SHP77 (cell line): Measurements from ENCODE around the gene GTF2IRD1.
"Not testable (repeated sequence)": the region's sequence is repeated elsewhere in the genome, so short reads cannot be mapped to it uniquely, and the experiment has no call there.

Source experiments
- DNase-seq, 2 experiments: peaks; one replicate each; lab custom pipeline; 2025; lab: John Stamatoyannopoulos, UW

Gene GTF2IRD1, protein sequence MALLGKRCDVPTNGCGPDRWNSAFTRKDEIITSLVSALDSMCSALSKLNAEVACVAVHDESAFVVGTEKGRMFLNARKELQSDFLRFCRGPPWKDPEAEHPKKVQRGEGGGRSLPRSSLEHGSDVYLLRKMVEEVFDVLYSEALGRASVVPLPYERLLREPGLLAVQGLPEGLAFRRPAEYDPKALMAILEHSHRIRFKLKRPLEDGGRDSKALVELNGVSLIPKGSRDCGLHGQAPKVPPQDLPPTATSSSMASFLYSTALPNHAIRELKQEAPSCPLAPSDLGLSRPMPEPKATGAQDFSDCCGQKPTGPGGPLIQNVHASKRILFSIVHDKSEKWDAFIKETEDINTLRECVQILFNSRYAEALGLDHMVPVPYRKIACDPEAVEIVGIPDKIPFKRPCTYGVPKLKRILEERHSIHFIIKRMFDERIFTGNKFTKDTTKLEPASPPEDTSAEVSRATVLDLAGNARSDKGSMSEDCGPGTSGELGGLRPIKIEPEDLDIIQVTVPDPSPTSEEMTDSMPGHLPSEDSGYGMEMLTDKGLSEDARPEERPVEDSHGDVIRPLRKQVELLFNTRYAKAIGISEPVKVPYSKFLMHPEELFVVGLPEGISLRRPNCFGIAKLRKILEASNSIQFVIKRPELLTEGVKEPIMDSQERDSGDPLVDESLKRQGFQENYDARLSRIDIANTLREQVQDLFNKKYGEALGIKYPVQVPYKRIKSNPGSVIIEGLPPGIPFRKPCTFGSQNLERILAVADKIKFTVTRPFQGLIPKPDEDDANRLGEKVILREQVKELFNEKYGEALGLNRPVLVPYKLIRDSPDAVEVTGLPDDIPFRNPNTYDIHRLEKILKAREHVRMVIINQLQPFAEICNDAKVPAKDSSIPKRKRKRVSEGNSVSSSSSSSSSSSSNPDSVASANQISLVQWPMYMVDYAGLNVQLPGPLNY

DNA sequence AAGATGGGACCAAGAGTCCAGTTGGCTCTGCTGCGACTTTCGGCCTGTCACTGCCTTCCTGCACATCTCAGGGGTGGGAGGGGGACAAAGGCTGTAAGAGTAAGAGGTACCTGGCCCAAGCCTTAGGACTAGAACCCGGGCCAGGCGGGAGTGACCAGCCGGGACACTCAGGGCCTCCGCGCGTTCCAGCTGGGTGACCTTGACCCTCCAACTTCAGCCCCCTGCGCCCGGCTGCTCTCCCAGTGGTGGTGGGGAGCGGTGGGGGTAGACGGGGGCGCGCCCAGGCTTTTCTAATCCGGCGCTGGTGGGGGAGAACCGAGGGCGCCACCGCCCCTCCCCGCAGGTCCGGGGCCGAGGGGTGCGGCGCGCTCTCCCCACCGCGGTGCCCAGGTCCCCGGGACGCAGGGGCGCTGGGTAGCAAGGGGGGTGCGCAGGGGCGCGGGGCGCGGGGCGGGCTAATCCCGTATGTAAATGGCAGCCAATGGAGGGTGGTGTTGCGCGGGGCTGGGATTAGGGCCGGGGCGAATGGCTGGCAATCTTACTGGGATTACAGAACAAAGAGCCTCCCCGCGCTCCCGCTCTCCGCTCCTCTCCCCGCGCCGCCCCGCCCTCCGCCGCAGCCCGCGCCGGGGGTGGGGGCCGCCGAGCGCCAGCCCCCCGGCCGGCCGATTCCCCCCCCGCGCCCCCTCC is at the start of gene GTF2IRD1:
GTF2IRD1 (plus strand) TSS at position 585 of the 690 bp plus-strand sequence. CDS start 54,175 bp downstream, outside the sequence.
- peak; percentile 63 to 65 for DNase-seq

DNA sequence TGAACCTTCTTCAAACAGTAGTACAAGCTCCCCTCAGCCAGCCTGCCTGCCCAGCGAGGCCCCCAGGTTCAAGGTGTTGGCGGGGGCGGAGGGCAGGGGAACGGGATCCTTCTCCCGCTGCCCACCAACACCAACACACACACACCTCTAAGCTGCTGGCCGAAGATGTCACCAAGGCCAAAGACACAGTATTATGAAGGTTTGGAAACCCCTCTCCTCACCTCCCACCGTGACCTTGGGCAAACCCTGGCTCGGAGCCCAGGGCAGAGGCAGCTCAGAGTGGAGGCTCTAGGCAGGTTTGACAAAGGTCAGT is 49.4 kb upstream of the GTF2IRD1 start:
- no peak for DNase-seq

DNA sequence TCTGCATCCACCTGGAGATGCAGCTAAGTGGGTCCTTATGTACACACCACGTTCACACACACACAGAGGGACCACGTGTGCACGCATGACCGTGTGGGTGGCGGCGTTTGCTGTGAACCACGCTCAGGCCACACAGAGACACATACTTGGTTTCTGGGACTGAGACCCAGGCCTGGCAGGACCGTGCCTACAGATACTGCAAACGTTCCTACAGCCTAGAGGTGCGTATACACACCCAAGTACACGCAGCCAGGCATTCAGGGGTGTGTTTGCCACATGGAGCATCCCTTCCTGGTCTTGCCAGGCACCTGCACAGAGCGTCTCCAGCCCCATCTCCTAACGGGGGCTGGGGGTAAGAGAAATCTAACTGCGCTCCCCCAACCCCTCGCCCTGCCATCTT is 49.0 kb upstream of the GTF2IRD1 start:
- no peak for DNase-seq

DNA sequence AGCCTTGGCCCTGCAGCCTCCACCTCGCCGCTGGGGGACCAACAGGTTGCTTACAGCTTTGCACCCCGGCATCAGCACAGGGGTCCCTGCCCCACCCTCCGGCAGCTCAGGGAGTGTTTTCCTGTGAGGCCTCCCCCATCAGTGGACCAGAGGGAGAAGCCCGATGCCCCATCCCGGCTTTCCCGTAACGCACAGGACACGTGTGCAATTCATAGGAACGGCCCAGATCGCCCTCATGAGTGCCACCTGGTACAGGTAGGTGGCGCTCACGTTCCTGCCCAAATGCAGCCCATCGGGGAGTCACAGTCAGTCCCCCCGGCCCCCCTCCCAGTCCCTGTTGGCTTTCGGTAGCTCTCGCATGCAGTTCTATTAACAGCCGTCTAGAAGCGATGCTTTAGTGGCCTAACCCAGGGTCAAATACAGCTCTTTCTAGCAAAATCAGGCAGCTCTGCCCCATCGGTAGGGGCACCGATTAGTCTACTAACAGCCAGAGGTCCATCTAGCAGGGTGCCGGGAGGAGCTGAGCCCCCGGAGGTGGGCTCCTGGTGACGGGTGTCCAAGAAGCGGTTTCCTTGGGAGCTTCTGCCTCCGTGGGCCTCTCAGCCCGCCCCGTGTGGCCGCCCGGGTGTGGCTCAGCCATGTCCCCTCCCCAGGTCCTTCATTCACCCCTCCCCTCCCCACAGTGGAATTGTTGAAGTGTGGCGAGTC is 48.4 kb upstream of the GTF2IRD1 start:
- DNase-seq: no peak

DNA sequence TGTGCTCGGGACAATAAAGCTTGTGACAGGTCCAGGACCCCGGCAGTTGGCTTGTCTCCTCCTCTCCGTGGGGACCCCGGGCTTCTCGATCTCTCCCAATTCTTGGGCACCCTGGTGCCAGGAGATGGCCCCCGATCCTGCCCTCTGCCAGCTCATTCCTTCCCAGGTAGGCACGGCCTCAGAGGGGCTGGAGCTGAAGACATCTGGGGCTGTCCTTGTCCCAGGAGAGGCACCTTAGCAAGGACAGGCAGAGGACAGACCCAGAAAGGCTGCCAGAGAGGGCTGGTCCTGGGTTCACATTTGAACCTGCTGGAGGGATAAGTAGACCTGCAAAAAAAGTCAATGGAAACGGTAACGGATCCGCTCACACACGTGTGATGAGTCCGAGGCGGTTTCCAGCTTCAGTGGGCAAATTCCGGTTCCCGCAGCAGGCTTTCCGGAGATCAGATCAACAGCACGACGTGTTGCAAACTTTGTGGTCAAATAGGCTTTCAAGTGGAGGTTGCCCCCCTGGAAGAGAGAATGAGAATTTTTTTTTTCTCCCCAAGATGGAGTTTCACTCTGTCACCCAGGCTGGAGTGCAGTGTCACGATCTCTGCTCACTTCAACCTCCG is 47.7 kb upstream of the GTF2IRD1 start:
- DNase-seq: no peak

DNA sequence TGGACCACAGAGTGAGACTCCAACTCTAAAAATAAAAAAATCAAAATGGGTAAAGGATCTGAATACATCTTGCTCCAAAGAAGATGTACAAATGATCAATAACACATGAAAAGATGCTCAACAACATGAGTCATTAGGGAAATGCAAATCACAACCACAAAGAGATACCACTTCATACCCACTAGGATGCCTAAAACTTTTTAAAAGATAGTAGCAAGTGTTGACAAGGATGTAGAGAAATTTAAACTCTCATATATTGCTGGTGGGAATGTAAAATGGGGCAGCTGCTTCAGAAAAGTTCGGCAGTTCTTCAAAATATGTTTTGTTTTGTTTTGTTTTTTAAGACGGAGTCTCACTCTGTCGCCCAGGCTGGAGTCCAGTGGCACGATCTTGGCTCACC is 45.7 kb upstream of the GTF2IRD1 start:
- DNase-seq: no peak

DNA sequence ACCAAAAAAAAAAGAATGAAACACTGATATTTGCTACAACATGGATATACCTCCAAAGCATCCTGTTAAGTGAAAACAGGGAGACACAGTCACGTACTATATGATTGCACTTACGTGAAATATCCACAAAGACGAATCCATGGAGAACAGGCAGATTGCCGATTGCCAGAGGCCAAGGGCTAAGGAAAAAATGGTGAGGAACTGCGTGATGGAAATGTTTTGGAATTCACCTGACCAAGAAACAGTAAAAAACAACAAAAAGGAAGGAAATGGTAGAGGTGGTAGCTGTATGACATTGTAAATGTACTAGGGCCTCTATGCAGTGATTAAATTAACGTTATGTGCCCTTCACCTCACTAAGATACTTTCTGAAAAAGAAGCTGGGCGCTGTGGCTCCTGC is 44.1 kb upstream of the GTF2IRD1 start:
- DNase-seq: no peak

DNA sequence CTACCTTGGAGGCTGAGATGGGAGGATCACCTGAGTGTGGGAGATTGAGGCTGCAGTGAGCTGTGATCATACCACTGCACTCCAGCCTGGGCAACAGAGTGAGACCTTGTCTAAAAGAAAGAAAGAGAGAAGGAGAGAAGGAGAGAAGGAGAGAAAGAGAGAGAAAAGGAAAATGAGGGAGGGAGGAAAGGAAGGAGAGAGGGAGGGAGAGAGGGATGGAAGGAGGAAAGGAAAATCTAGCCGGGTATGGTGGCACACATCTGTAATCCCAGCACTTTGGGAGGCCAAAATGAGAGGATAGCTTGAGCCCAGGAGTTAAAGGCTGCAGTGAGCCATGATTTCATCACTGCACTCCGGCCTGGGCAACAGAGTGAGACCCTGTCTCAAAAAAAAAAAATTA is 42.9 kb upstream of the GTF2IRD1 start:
- DNase-seq: no peak

DNA sequence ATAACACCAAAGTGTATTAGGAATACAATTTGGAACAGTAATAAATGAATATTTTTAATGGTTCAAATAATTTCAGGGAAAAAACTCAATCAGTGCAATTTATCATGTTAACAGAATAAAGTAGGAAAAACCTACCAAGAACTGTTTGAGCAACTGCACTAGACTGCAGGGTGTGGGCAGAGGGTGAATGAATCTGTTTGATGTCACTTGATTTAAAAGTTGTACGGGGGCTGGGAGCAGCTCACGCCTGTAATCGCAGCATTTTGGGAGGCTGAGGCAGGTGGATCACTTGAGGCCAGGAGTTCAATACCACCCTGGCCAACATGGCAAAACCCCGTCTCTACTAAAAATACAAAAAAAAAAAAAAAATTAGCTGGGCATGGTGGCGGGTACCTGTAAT is 42.1 kb upstream of the GTF2IRD1 start:
- DNase-seq: not testable (repeated sequence)

DNA sequence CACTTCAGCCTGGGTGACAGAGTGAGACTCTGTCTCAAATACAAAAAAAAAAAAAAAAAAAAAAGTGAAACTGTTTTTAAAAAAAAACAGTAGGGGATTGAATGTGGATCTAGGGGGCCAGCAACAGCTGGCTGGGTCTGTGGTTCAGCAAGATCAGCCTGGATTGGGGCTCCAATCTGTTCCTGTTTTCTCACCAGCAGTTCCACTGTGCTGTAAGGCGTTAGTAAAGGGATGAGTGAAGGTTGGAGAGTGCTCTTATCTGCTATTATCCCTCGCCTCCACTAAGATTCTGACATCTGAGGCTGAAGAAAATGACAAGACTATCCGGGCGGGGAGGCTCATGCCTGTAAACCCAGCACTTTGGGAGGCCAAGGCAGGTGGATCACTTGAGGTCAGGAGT is 41.6 kb upstream of the GTF2IRD1 start:
- DNase-seq: no peak

DNA sequence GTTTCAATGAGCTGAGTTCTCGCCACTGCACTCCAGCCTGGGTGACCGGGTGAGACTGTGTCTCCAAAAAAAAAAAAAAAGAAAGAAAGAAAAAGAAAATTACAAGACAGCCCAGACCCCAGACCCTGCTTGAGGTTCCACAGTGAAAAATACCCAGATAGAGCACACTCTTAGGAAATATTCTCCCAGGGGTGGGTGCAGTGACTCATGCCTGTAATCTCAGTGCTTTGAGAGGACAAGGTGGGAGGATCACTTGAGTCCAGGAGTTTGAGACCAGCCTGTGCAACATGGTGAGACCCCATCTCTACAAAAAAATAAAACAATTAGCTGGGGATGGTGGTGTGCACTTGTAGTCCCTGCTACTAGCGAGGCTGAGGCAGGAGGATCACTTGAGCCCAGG is 41.1 kb upstream of the GTF2IRD1 start:
- DNase-seq: no peak

DNA sequence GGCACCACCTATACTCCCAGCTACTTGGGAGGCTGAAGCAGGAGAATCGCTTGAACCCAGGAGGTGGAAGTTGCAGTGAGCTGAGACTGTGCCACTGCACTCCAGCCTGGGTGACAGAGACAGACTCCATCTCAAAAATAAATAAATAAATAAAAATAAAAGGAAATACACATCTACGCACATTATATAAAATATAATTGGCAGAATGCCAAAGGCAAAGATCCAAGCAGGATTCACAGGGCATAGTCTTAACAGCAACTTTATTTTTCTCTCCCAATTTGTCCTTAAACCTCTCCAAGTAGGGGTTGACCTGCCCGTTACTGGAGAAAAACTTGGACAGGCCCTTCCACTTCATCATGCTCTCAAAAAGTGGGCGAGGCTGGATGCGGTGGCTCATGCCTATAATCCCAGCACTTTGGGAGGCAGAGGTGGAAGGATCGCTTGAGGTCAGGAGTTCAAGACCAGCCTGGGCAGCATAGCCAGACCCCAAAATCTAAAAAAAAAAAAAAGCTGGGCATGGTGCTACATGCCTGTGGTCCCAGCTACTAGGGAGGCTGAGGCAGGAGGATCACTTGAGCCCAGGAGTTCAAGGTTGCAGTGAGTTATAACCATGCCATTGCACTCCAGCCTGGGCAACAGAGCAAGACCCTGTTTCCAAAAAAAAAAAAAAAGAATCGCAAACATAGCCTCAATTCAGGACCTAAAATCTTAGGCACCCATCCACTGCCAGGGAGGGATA is 38.9 kb upstream of the GTF2IRD1 start:
- DNase-seq: not testable (repeated sequence)

DNA sequence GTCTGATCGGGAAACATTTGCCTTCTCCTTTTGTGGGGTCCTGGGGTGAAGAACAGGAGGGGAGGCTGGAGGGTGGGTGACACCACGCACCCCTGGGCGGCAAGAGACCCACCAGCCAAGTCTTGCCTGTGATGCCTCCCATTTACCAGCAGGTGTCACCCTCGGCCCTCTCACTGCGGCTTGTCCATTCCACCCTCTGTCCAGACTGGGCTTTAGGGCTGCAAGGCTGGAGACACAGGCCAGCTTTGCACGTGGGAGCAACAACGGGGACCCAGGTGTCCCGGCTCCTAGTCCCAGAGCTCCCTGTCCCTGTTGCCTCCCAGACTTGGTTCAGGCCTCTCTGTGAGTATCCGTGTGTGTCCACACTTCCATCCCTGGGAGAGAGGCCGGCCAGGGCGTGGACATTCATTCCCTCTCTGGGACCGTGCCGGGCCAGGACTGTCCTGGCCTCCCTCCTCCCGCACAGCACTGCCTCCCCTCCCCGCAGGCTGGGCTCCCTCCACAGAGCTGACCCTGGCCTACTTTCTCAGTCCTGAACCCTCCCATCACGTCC is 36.2 kb upstream of the GTF2IRD1 start:
- peak; percentile 24 to 45 for DNase-seq

DNA sequence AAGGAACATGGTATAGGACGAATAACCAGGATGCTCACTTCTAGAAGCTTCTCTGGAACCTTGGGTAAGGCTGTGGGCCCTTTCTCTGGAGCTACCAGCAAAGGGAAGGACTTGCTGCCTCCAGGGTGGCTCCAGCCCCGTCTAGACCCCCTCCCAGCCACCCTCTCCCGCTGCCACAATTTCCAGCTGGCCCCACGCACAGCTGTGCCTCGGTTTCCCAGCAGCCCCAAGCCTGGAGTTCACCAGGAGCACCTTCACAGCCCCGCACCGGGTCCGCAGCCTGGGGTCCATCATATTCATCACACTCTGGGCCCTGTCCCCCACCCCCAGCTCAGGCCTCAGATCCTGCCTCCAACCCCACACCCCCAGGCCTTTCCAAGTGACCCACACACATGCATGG is 35.6 kb upstream of the GTF2IRD1 start:
- no peak for DNase-seq

DNA sequence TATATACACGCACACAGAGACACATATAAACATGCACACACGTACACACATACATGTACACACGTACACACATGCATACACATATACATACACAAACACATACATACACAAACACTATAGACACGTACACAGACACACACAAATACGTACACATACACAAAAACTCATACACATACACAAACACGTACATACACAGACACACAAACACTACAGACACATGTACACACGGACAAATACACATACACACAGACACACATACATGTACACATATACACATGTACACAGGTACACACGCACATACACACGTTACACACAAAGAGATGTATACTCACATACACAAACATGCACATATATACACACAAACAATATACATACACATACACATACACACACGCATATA is 35.2 kb upstream of the GTF2IRD1 start:
- DNase-seq: no peak

DNA sequence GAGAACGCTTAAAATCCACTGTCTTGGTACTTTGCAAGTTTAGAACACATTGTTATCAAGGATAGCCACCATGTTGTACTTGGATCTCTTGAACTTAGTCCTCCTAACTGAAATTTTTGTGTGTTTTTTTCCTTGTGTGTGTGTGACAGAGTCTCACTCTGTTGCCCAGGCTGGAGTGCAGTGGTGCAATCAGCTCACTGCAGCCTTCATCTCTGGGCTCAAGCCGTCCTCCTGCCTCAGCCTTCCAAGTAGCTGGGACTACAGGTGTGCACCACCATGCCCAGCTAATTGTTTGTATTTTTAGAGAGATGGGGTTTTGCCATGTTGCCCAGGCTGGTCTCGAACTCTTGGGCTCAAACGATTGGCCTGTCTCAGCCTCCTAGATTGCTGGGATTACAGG is 34.5 kb upstream of the GTF2IRD1 start:
- not testable (repeated sequence) for DNase-seq

DNA sequence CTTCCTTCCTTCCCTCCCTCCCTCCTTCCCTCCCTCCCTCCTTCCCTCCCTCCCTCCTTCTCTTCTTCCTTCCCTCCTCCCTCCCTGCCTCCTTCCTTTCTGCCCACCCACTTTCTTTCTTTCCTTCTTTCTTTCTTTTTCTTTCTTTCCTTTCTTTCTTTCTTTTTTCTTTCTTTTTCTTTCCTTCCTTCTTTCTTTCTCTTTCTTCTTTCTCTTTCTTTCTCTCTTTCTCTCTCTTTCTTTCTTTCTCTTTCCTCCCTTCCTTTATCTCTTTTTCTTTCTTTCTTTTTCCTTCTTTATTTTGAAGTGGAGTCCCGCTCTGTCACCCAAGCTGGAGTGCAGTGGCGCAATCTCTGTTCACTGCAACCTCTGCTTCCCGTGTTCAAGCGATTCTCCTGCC is 33.7 kb upstream of the GTF2IRD1 start:
- DNase-seq: no peak

DNA sequence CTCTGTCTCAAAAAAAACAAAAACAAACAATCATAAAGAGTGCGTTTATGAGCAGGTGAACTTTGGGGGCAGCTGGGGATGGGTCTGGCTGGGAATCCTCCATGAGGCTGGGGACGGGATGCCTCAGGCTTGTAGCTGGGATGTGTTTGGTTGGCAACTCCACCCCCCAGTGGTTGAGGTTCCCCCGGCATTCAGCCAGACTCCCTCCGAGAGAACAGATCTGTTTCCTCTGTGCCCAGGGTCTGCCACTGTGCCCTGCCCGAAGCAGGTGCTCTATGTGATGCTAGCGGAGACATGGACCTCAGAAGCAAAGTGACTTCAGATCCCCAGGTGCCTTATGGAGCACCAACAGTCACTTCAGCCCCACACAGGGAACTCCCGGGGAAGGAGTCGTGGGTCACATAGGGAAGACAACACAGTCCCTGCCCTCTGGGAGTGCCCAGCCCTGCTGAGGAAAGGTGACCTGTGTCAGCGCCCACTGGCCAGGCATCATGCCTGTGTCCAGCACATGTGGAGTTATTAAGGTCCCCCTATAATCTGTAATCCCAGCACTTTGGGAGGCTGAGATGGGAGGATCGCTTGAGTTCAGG is 29.3 kb upstream of the GTF2IRD1 start:
- DNase-seq: no peak

DNA sequence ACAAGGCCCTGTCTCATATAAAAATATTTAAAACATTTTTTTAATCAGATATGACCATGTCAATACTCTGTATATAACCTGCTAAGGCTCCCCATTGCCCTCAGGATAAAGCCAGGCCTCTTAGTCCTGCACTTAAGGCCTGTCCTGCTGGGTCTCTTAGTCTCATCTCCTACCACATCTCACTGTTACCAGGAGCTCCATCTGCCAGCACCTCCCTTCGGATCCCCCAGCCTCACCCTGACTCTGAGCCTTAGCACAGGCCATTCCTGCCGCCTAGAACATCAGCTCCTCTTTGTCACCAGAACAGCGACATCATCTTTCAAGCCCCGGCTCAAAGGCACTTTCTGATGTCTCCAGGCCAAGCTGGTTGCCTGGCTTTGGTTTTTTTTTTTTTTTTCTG is 25.7 kb upstream of the GTF2IRD1 start:
- DNase-seq: no peak

DNA sequence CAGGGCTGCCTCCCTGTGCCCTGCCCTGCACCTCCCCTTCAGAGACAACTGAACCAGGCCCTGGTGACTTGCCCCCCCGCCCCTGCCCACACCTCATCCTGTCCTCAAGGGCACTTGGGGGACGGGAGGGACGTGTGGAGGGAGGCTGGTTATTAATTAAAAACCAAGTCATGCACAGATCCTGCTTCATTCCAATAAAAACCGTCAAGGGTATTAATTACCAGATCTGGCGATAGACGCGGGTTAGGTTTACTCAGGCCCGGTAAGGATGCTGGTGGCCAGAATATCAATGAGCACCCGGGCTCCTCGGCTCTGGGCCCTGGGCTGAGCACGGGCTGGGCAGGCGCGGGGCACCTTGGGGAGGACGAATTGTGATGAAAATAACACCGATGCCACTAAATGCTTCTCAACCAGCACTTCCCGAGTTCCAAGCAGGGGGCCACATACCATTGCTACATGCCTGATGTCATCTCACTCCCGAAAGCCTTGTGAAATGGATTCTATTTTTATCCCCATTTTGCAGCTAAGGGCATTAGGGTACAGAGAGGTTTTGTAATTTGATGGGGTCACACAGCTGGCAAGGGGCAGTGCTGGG is 24.5 kb upstream of the GTF2IRD1 start:
- DNase-seq: no peak
